Measurements from ENCODE around the gene PPP5C.
"Not testable (repeated sequence)": the region's sequence is repeated elsewhere in the genome, so short reads cannot be mapped to it uniquely, and the experiment has no call there.

The PPP5C gene

GRCh38 chr19:46346821-46347571 is at the start of gene PPP5C:
Gene PPP5C, plus strand, starts transcription at chr19:46347087. Its CDS starts 10 bp downstream, at chr19:46347097.
- peak; percentile 97 for DNase-seq (ENCODE audit: low read depth, low spot score)

GRCh38 chr19:46297700-46298478 is 49.0 kb upstream of the PPP5C start:
- peak; percentile 42 for DNase-seq (ENCODE audit: low read depth, low spot score)

DNA sequence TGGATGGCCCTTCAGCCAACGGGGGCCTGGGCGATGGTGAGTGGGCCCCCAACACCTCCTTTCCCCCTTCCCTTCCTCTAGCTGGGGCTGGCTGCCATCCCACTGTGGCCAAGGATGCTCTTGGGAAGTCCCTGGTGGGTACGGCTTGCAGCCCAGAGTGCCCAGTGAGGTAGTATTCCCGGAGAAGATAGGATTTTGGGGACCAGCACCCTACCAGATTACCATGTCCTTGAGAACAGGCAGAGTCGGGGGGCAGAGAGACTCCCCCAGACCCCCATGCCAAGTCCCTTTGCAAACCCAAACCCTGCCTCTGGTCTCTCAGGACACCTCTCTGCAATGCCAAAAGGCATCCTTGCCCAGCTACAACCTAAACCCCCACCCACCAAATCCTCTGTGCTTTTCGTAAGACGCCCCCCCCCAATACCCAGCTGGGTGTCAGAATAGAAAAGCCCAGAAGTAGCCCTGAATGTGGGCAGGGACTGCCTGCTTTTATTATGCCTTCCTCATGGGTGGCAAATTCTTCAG is 48.3 kb upstream of the PPP5C start:
- no peak for DNase-seq (ENCODE audit: low read depth, low spot score)

- DNase-seq (ENCODE audit: low read depth, low spot score) = peak; percentile 97
These were observed 47.8 kb upstream of the PPP5C start for GRCh38 chr19:46299004-46299509.

DNA sequence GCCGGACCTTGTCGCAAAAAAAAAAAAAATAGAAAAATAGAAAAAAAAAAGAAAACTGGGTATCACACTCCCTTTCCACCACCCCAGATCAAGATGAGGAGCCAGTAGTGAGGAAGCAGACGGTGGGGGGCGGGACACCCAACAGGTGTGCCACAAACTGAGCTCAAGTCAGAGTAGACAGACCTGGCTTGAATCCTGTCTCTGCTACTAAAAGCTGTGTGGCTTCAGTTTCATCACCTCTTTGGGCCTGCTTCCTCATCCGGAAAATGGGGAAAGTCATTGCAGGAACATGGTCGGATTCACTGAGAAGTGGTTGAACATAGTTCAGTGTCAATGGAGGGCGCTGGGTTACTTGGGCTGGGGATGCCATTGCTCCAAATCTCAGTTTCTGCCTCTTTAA is 47.2 kb upstream of the PPP5C start:
- DNase-seq (ENCODE audit: low read depth, low spot score) = peak; percentile 31

DNA sequence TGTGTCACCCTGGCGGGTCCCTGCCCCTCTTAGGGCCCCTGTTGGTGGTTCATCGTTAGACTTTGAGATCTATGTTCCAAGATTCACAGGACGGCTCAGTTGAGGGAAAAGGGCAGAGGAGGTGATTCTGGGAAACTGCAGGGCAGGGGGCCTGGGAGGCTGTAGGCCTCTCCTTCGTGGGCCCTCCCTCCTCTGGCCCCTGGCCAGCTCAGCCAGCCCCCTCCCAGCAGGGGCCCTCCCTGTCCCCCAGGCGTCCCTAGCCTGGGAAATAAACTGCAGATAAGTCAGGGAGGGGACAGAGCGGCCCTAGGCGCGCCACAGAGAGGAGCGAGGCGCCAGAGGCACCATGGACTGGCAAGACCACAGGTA is 43.6 kb upstream of the PPP5C start:
- DNase-seq (ENCODE audit: low read depth, low spot score) = no peak

DNA sequence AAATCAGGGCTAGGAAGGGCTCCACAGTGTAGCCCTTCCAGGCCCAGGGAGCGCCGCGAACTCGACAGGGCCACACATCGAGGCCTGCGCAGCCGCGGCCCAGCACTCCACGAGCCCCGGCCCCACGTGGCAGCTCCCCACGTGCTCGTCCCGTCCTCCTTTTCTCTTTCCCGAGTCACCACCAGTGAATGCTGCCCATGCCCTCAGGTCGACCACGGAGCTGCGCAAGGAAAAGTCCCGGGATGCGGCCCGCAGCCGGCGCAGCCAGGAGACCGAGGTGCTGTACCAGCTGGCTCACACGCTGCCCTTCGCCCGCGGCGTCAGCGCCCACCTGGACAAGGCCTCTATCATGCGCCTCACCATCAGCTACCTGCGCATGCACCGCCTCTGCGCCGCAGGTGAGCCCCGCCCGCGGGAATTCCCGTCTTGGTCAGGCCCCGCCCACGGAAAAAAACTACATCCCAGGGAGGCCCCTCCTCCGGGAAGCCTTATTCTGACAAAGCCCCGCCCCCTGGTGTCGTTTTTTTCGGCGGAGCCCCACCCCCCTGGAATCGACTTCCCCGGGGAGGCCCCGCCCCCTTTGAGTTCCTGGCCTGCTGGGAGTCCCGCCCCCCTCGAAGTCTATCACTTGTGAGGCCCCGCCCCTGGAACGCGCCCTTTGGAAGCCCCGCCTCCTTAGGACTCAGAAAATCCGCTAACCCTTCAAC is 43.0 kb upstream of the PPP5C start:
- peak; percentile 52 for DNase-seq (ENCODE audit: low read depth, low spot score)

DNA sequence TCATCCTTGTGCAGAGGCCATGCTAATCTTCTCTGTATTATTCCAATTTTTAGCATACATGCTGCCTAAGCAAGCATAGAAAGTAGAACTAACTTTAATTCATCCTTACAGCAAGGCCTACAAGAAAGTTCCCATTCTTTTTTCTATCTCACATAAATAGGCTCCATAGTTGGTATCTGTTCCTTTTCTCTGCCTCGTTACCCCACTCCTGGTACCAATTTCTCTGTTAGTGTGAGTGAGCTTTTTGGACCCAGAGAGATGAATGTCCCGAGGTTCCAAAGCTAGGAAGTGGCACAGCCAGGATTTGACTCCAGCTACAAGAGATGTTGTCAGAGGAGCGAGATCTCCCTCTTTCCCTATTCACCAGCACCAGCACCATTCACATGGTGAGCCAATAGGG is 40.4 kb upstream of the PPP5C start:
- DNase-seq (ENCODE audit: low read depth, low spot score) = no peak

DNA sequence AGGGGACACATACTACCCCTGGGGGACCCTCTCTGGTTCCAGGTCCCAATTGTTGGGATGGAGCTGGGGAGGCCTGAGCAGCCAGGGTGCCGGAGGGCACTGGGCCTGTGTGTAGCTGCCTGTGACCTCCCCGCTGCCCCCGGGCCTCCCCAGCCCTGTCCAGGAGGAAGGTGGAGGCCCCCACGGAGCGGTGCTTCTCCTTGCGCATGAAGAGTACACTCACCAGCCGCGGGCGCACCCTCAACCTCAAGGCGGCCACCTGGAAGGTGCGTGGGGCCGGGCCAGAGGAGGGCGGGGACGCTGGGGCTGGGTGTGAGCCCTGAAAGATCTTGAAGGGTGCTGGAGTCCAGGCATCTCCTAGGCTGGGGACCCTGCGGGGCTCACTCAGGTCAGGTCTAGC is 38.4 kb upstream of the PPP5C start:
- DNase-seq (ENCODE audit: low read depth, low spot score) = no peak

DNA sequence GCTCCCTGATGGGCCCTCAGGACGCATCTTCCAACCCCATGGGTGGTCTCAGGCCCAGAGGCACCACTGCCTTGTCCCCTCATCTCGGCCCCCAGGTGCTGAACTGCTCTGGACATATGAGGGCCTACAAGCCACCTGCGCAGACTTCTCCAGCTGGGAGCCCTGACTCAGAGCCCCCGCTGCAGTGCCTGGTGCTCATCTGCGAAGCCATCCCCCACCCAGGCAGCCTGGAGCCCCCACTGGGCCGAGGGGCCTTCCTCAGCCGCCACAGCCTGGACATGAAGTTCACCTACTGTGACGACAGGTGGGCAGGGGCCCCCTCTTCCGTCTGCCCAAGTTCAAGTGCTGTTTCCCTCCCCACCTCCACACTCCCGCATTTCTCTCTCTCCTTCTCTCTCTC is 37.8 kb upstream of the PPP5C start:
- no peak for DNase-seq (ENCODE audit: low read depth, low spot score)

DNA sequence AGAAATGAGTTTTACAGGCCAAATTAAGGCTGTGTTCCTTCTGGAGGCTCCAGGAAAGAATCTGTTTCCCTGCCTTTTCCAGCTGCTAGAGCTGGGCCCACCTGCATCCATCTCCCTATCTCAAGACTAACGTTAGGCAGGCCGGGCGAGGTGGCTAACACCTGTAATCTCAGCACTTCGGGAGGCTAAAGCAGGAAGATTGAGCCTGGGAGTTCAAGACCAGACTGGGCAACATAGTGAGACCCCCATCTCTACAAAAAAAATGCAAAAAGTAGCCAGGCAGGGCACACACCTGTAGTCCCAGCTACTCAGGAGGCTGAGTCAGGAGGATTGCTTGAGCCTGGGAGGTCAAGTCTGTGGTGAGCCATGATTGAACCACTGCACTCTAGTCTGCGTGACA is 35.4 kb upstream of the PPP5C start:
- no peak for DNase-seq (ENCODE audit: low read depth, low spot score)

GRCh38 chr19:46313540-46314469 is 33.1 kb upstream of the PPP5C start:
- not testable (repeated sequence) for DNase-seq (ENCODE audit: low read depth, low spot score)

- DNase-seq (ENCODE audit: low read depth, low spot score) = no peak
These were observed 29.5 kb upstream of the PPP5C start for GRCh38 chr19:46317339-46317738.

DNA sequence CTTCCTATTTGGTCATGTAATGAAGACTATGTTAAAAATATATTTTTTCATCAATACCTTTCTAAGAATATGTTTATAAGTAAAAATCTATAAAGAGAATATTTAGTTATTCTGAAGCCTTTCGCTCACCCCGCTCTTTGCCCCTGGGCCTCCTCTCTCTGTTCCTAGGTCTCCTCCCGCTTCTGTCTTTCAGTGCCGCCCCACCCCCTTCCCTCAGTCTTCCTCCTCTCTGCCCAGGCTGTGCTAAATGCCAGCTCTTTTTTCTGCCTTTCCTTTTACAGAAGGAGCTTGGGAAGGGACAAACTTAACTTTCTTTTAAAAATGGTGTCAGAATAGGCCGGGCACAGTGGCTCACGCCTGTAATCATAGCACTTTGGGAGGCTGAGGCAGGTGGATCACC is 27.3 kb upstream of the PPP5C start:
- DNase-seq (ENCODE audit: low read depth, low spot score) = no peak

- no peak for DNase-seq (ENCODE audit: low read depth, low spot score)
These were observed 26.3 kb upstream of the PPP5C start for GRCh38 chr19:46320559-46320958.

DNA sequence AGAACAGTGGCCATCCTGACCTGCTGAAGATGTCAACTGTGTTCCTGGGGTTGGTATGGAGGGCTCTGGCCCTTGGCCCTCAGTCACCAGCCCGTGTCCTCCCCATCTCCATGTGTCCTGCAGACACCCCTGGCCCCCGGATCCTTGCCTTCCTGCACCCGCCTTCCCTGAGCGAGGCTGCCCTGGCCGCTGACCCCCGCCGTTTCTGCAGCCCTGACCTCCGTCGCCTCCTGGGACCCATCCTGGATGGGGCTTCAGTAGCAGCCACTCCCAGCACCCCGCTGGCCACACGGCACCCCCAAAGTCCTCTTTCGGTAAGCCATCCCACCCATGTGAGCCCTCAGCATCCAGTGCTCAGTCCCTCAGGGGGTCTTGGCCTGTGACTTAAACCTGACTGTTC is 25.2 kb upstream of the PPP5C start:
- DNase-seq (ENCODE audit: low read depth, low spot score) = no peak

GRCh38 chr19:46323227-46323626 is 23.7 kb upstream of the PPP5C start:
- not testable (repeated sequence) for DNase-seq (ENCODE audit: low read depth, low spot score)

DNA sequence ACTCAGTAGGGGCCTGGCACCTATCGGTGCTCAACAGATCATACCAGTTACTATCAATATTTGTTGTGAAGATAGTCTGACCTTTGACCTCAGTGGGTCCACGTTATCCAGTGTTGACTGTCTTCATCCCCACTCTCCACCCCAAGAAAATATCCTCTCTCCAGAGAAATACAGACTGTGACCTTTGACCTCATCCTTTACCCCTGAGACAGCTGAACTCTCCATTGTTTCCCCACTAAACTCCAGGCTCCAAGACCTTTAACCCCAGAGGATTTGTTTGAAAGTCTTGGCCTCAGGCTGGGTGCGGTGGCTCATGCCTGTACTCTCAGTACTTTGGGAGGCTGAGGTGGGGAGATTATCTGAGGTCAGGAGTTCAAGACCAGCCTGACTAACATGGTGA is 22.6 kb upstream of the PPP5C start:
- no peak for DNase-seq (ENCODE audit: low read depth, low spot score)

DNA sequence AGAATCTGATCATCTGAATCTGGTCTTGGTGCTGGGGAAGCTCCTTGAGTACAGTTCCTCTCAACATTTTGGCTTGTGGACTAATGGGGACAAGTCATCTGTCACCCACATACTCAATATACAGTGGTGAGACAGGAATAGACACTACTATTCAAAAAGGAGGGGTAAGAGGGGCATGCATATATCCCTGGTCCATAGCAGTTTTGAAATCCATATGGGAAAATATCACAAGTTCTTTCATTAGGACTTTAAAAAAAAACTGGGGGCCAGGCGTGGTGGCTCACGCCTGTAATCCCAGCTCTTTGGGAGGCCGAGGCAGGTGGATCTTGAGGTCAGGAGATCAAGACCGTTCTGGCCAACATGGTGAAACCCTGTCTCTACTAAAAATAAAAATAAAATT is 20.3 kb upstream of the PPP5C start:
- no peak for DNase-seq (ENCODE audit: low read depth, low spot score)

- DNase-seq (ENCODE audit: low read depth, low spot score) = peak; percentile 37
These were observed 18.8 kb upstream of the PPP5C start for GRCh38 chr19:46328079-46328478.

GRCh38 chr19:46330319-46330918 is 16.5 kb upstream of the PPP5C start:
- DNase-seq (ENCODE audit: low read depth, low spot score) = no peak

All from astrocyte of the hippocampus (primary cell).